Skeletal muscle tissue (tissue), 4 donors: ENCODE measurements around the gene ESYT1. TPM values are rescaled to one million over a fixed set of nuclear protein-coding genes. Genes with fewer than 3 reads are reported as not detected.

Source experiments
- H3K27ac ChIP-seq: one replicate; pipeline ENCODE4 v1.7.0; 2013; ENCODE audit warnings: mild to moderate bottlenecking, low read depth, low read length, inconsistent platforms
- H3K27me3 ChIP-seq, 3 donors: one replicate each; pipeline ENCODE4 v1.7.0; 2013; ENCODE audit warnings: low read length in 3 of 3; ENCODE audit not compliant: control insufficient read depth in 3 of 3, insufficient read depth in 3 of 3
- H3K36me3 ChIP-seq, 3 donors: one replicate each; pipeline ENCODE4 v1.7.0; 2013; ENCODE audit warnings: low read length in 3 of 3; ENCODE audit not compliant: control insufficient read depth in 3 of 3, insufficient read depth in 3 of 3
- H3K4me1 ChIP-seq, 3 donors: one replicate each; pipeline ENCODE4 v1.7.0; 2013; ENCODE audit warnings: low read length in 3 of 3, mild to moderate bottlenecking in 3 of 3; ENCODE audit not compliant: control insufficient read depth in 3 of 3, insufficient read depth in 3 of 3
- H3K4me3 ChIP-seq, 3 donors: one replicate each; pipeline ENCODE4 v1.7.0; 2013; ENCODE audit warnings: low read length in 3 of 3
- H3K9ac ChIP-seq, 3 donors: one replicate each; pipeline ENCODE4 v1.7.0; 2013; ENCODE audit warnings: low read length in 3 of 3, mild to moderate bottlenecking in 3 of 3, moderate library complexity in 2 of 3, low read depth in 1 of 3
- H3K9me3 ChIP-seq, 3 donors: one replicate each; pipeline ENCODE4 v1.7.0; 2013; ENCODE audit warnings: low read length in 3 of 3; ENCODE audit not compliant: control insufficient read depth in 3 of 3
- total RNA-seq: library from RNA; depleted of rRNA; stranded (reverse); fragments of >200 nt; gene quantifications from one replicate; pipeline ENCODE4 v1.2.3, GENCODE V29; 2014
- donor health status: Osteomylitis.

The ESYT1 gene
- 149 TPM for total RNA-seq

- Histone ChIP-seq H3K4me1 (peaks cover 57 to 73% (median 59%) of the 10 kb centered on the region in 3 donors), H3K36me3 (peaks cover 25 to 27% (median 26%) of the 10 kb centered on the region in 3 donors), H3K9ac (peak within 1 kb of the TSS; percentile 89 to 99 (median 96))
Observed at GRCh38 chr12:56127888-56128669, at the start of gene ESYT1. Gene ESYT1, plus strand, starts transcription at chr12:56128267. Its CDS starts 53 bp downstream, at chr12:56128320.

GRCh38 chr12:56078427-56078826 is 49.6 kb upstream of the ESYT1 start:
- peaks cover 11 to 18% (median 17%) of the 10 kb centered on the region in 3 donors for H3K27me3 ChIP-seq
- no peak overlapping the region for H3K4me3 ChIP-seq
- no peaks in the 10 kb centered on the region for H3K9me3 ChIP-seq
- no peaks in the 10 kb centered on the region for H3K36me3 ChIP-seq
- H3K9ac ChIP-seq, result no peak overlapping the region
- H3K27ac ChIP-seq, result no peak overlapping the region
- H3K4me1 ChIP-seq, result peaks cover 12 to 16% (median 15%) of the 10 kb centered on the region in 3 donors

More at GRCh38 chr12:56127888-56128669, at the start of gene ESYT1:
- Histone ChIP-seq H3K9me3 (no peaks in the 10 kb centered on the region), H3K27ac (peak within 1 kb of the TSS; percentile 96), H3K4me3 (peak within 1 kb of the TSS; percentile 93 to 97 (median 97)), H3K27me3 (no peaks in the 10 kb centered on the region)

GRCh38 chr12:56078931-56079722 is 48.9 kb upstream of the ESYT1 start:
- Histone ChIP-seq H3K27ac (peak overlapping the region; percentile 39), H3K27me3 (peaks cover 11 to 18% (median 17%) of the 10 kb centered on the region in 3 donors), H3K9me3 (no peaks in the 10 kb centered on the region), H3K4me3 (peak overlapping the region; percentile 72 to 80 (median 75)), H3K9ac (peak overlapping the region; percentile 20 to 74 (median 50)), H3K4me1 (peaks cover 12 to 16% (median 15%) of the 10 kb centered on the region in 3 donors), H3K36me3 (no peaks in the 10 kb centered on the region)

- Histone ChIP-seq H3K9ac (peak within 1 kb of the TSS; percentile 64 to 74 (median 65)), H3K4me3 (peak within 1 kb of the TSS; percentile 72 to 80 (median 75)), H3K4me1 (peaks cover 12 to 16% (median 15%) of the 10 kb centered on the region in 3 donors), H3K27me3 (peaks cover 11 to 17% (median 14%) of the 10 kb centered on the region in 3 donors), H3K27ac (peak within 1 kb of the TSS; percentile 74), H3K9me3 (no peaks in the 10 kb centered on the region), H3K36me3 (no peaks in the 10 kb centered on the region)
Observed at GRCh38 chr12:56079723-56080555, 48.1 kb upstream of the ESYT1 start, which contains the start of gene ERBB3. Gene ERBB3, plus strand, starts transcription at chr12:56080165. Its CDS starts 136 bp downstream, at chr12:56080301.

GRCh38 chr12:56080556-56081138 is 47.4 kb upstream of the ESYT1 start:
- Histone ChIP-seq H3K4me1 (peaks cover 12 to 16% (median 15%) of the 10 kb centered on the region in 3 donors), H3K27ac (peak overlapping the region; percentile 74), H3K27me3 (peaks cover 11 to 17% (median 14%) of the 10 kb centered on the region in 3 donors), H3K36me3 (no peaks in the 10 kb centered on the region), H3K9ac (peak overlapping the region in 2 of 3 donors; percentile 57 to 64), H3K9me3 (no peaks in the 10 kb centered on the region), H3K4me3 (peak overlapping the region in 2 of 3 donors; percentile 72 to 80)

GRCh38 chr12:56081393-56082347 is 46.4 kb upstream of the ESYT1 start:
- H3K4me3 ChIP-seq, result peak overlapping the region in 1 of 3 donors; percentile 36
- no peaks in the 10 kb centered on the region for H3K9me3 ChIP-seq
- H3K4me1 ChIP-seq, result peaks cover 12 to 16% (median 15%) of the 10 kb centered on the region in 3 donors
- H3K36me3 ChIP-seq, result no peaks in the 10 kb centered on the region
- peak overlapping the region in 1 of 3 donors; percentile 32 for H3K9ac ChIP-seq
- peak overlapping the region; percentile 74 for H3K27ac ChIP-seq
- peaks cover 11 to 17% (median 14%) of the 10 kb centered on the region in 3 donors for H3K27me3 ChIP-seq

GRCh38 chr12:56082382-56082781 is 45.7 kb upstream of the ESYT1 start:
- H3K36me3 ChIP-seq, result no peaks in the 10 kb centered on the region
- no peak overlapping the region for H3K4me3 ChIP-seq
- H3K27ac ChIP-seq, result no peak overlapping the region
- peaks cover 11 to 14% (median 14%) of the 10 kb centered on the region in 3 donors for H3K27me3 ChIP-seq
- peaks cover 12 to 18% (median 15%) of the 10 kb centered on the region in 3 donors for H3K4me1 ChIP-seq
- H3K9me3 ChIP-seq, result no peaks in the 10 kb centered on the region
- no peak overlapping the region for H3K9ac ChIP-seq

- no peak overlapping the region for H3K9ac ChIP-seq
- peaks cover 12 to 19% (median 15%) of the 10 kb centered on the region in 3 donors for H3K4me1 ChIP-seq
- no peak overlapping the region for H3K27ac ChIP-seq
- H3K9me3 ChIP-seq, result no peaks in the 10 kb centered on the region
- peaks cover 11 to 14% (median 14%) of the 10 kb centered on the region in 3 donors for H3K27me3 ChIP-seq
- no peak overlapping the region for H3K4me3 ChIP-seq
- no peaks in the 10 kb centered on the region for H3K36me3 ChIP-seq
Observed at GRCh38 chr12:56082967-56083366, 45.1 kb upstream of the ESYT1 start.
